GM23248 (cell line): ENCODE results near the gene CBFA2T2.
"Not testable (repeated sequence)": the region's sequence is repeated elsewhere in the genome, so short reads cannot be mapped to it uniquely, and the experiment has no call there.

ENCODE experiments used
- EZH2 ChIP-seq: fragments of 200-600 bp; sonication (generic); IDR thresholded peaks from 2 replicates; pipeline ENCODE4 v1.6.1; 2018; ENCODE audit warnings: antibody characterized with exemption, mild to moderate bottlenecking; ENCODE audit not compliant: insufficient read depth, poor library complexity, severe bottlenecking
- EZH2phosphoT487 ChIP-seq: fragments of 200-600 bp; sonication (generic); IDR thresholded peaks from 2 replicates; pipeline ENCODE4 v1.6.1; 2018; ENCODE audit warnings: antibody characterized with exemption, moderate library complexity, mild to moderate bottlenecking, low read depth; ENCODE audit not compliant: insufficient read depth

DNA sequence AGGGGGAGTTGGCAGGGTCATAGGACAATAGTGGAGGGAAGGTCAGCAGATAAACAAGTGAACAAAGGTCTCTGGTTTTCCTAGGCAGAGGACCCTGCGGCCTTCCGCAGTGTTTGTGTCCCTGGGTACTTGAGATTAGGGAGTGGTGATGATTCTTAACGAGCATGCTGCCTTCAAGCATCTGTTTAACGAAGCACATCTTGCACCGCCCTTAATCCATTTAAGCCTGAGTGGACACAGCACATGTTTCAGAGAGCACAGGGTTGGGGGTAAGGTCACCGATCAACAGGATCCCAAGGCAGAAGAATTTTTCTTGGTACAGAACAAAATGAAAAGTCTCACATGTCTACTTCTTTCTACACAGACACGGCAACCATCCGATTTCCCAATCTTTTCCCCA, 45.8 kb downstream of the CBFA2T2 start:
- not testable (repeated sequence) for TF ChIP-seq EZH2phosphoT487, EZH2
